BE2C (cell line): Measurements from ENCODE around the gene ACCS.

Experiments
- DNase-seq: peaks from one replicate; pipeline ENCODE4 v3.0.0-alpha.2; 2020
- H3K27me3 ChIP-seq: fragments of 250-450 bp; sonication (Bioruptor Pico); 2 replicates; pipeline ENCODE4 v1.5.1; 2020; ENCODE audit warnings: mild to moderate bottlenecking
- H3K36me3 ChIP-seq: fragments of 250-450 bp; sonication (Bioruptor Pico); 2 replicates; pipeline ENCODE4 v1.5.1; 2020; ENCODE audit warnings: mild to moderate bottlenecking
- H3K4me1 ChIP-seq: fragments of 250-450 bp; sonication (Bioruptor Pico); 2 replicates; pipeline ENCODE4 v1.5.1; 2020
- H3K4me3 ChIP-seq: 2 replicates; pipeline ENCODE4 v1.5.1; 2011; ENCODE audit warnings: low read depth, low read length
- H3K9me3 ChIP-seq: fragments of 250-450 bp; sonication (Bioruptor Pico); 2 replicates; pipeline ENCODE4 v1.5.1; 2020
- TF ChIP-seq, protein P1 (sequence below): IDR thresholded peaks from 2 replicates; pipeline ENCODE4 v1.5.1; 2012; ENCODE audit warnings: mild to moderate bottlenecking, low read depth, low read length

Gene ACCS

GRCh38 chr11:44113018-44113417 lies 46.9 kb downstream of the ACCS start:
- no peaks in the 10 kb centered on the region for H3K9me3 ChIP-seq
- no peak overlapping the region for H3K4me3 ChIP-seq
- no peak for DNase-seq
- no peaks in the 10 kb centered on the region for H3K4me1 ChIP-seq
- TF ChIP-seq, protein P1, sequence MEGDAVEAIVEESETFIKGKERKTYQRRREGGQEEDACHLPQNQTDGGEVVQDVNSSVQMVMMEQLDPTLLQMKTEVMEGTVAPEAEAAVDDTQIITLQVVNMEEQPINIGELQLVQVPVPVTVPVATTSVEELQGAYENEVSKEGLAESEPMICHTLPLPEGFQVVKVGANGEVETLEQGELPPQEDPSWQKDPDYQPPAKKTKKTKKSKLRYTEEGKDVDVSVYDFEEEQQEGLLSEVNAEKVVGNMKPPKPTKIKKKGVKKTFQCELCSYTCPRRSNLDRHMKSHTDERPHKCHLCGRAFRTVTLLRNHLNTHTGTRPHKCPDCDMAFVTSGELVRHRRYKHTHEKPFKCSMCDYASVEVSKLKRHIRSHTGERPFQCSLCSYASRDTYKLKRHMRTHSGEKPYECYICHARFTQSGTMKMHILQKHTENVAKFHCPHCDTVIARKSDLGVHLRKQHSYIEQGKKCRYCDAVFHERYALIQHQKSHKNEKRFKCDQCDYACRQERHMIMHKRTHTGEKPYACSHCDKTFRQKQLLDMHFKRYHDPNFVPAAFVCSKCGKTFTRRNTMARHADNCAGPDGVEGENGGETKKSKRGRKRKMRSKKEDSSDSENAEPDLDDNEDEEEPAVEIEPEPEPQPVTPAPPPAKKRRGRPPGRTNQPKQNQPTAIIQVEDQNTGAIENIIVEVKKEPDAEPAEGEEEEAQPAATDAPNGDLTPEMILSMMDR, result no peak
- H3K27me3 ChIP-seq, result no peaks in the 10 kb centered on the region
- H3K36me3 ChIP-seq, result no peaks in the 10 kb centered on the region

GRCh38 chr11:44113572-44113971 lies 47.5 kb downstream of the ACCS start:
- Histone ChIP-seq H3K27me3 (no peaks in the 10 kb centered on the region), H3K36me3 (no peaks in the 10 kb centered on the region), H3K4me1 (no peaks in the 10 kb centered on the region), H3K9me3 (no peaks in the 10 kb centered on the region), H3K4me3 (no peak overlapping the region)
- TF ChIP-seq, protein P1, result no peak
- DNase-seq, result no peak

- no peaks in the 10 kb centered on the region for H3K9me3 ChIP-seq
- no peaks in the 10 kb centered on the region for H3K4me1 ChIP-seq
- H3K36me3 ChIP-seq, result no peaks in the 10 kb centered on the region
- no peak for DNase-seq
- H3K4me3 ChIP-seq, result no peak overlapping the region
- TF ChIP-seq, protein P1, result no peak
- no peaks in the 10 kb centered on the region for H3K27me3 ChIP-seq
Observed at GRCh38 chr11:44116234-44116830, 50.3 kb downstream of the ACCS start.

GRCh38 chr11:44120169-44120568 lies 54.1 kb downstream of the ACCS start:
- no peak for DNase-seq
- no peaks in the 10 kb centered on the region for H3K4me1 ChIP-seq
- H3K36me3 ChIP-seq, result no peaks in the 10 kb centered on the region; the same call in 1 of the 2 replicates
- H3K4me3 ChIP-seq, result no peak overlapping the region
- H3K27me3 ChIP-seq, result no peaks in the 10 kb centered on the region
- TF ChIP-seq, protein P1, result peak; percentile 45; the same call in 1 of the 2 replicates
- H3K9me3 ChIP-seq, result no peaks in the 10 kb centered on the region

- H3K36me3 ChIP-seq, result no peaks in the 10 kb centered on the region; the same call in none of the 2 replicates
- H3K9me3 ChIP-seq, result no peaks in the 10 kb centered on the region
- TF ChIP-seq, protein P1, result no peak
- DNase-seq, result no peak
- no peak overlapping the region for H3K4me3 ChIP-seq
- H3K27me3 ChIP-seq, result no peaks in the 10 kb centered on the region
- no peaks in the 10 kb centered on the region for H3K4me1 ChIP-seq
Observed at GRCh38 chr11:44125598-44125997, 59.5 kb downstream of the ACCS start.

DNA sequence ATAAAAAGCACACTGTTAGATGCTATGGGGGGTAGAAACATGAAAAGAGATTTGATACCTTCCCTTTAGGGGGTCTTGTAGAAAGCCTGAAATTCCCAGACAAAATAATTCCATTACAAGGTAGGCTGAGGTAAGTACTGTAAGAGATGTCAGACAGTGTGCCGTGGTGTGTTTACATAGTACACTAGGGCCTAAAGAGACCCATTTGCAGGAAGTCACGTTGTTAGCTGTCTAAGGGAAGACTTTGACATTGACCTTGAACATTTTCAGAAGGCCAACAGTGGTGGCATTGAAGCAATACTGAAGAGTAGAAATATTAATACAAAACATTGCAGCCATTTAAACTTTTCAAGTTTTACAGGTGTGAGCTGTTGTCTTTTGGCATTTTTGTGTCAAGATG lies 60.2 kb downstream of the ACCS start:
- Histone ChIP-seq H3K36me3 (no peaks in the 10 kb centered on the region; the same call in none of the 2 replicates), H3K4me3 (no peak overlapping the region), H3K4me1 (no peaks in the 10 kb centered on the region), H3K9me3 (no peaks in the 10 kb centered on the region), H3K27me3 (no peaks in the 10 kb centered on the region)
- no peak for DNase-seq
- TF ChIP-seq, protein P1, result no peak
